CD8-positive, alpha-beta memory T cell (primary cell): Measurements from ENCODE around the gene RPL23. TPM values are rescaled to one million over a fixed set of nuclear protein-coding genes. Genes with fewer than 3 reads are reported as not detected.

Experiments used
- CTCF ChIA-PET: fragments of 350-600 bp; sonication (Branson Sonifier 250); formaldehyde crosslinking; loops from one replicate; lab custom pipeline; 2021; ENCODE audit warnings: antibody characterized with exemption; lab: Charles Lee
- POLR2A ChIA-PET: fragments of 350-600 bp; sonication (Branson Sonifier 250); formaldehyde crosslinking; loops from one replicate; lab custom pipeline; 2021; ENCODE audit warnings: antibody characterized with exemption; lab: Charles Lee
- DNase-seq, 5 donors: peaks; one replicate each; pipeline versions ENCODE4 v3.0.0 to v3.0.0-alpha.2; 2020 to 2022; ENCODE audit warnings: mixed read lengths in 1 of 5
- H3K27ac ChIP-seq: one replicate; pipeline ENCODE4 v1.7.0; 2013; ENCODE audit warnings: low read depth, mild to moderate bottlenecking, low read length, moderate library complexity
- H3K27me3 ChIP-seq: 2 replicates; pipeline ENCODE4 v1.7.0; 2013; ENCODE audit warnings: low read length, mild to moderate bottlenecking; ENCODE audit not compliant: insufficient read depth, poor library complexity, severe bottlenecking
- H3K36me3 ChIP-seq: 2 replicates; pipeline ENCODE4 v1.7.0; 2013; ENCODE audit warnings: mild to moderate bottlenecking, low read length, moderate library complexity; ENCODE audit not compliant: insufficient read depth
- H3K4me1 ChIP-seq: 2 replicates; pipeline ENCODE4 v1.7.0; 2013; ENCODE audit warnings: mild to moderate bottlenecking, low read length, moderate library complexity; ENCODE audit not compliant: insufficient read depth
- H3K4me3 ChIP-seq: 2 replicates; pipeline ENCODE4 v1.7.0; 2013; ENCODE audit warnings: mild to moderate bottlenecking, low read length
- H3K9me3 ChIP-seq: 2 replicates; pipeline ENCODE4 v1.7.0; 2013; ENCODE audit warnings: mild to moderate bottlenecking, low read length
- H3K27ac Mint-ChIP-seq, 8 donors: one replicate each; pipeline ENCODE4 v1.8.0; 2020 to 2021; ENCODE audit warnings: mixed read lengths in 8 of 8, mild to moderate bottlenecking in 6 of 8, inconsistent platforms in 3 of 8, moderate library complexity in 3 of 8
- H3K27me3 Mint-ChIP-seq, 2 donors: one replicate each; pipeline ENCODE4 v1.8.0; 2020 to 2021; ENCODE audit warnings: mixed read lengths in 2 of 2, mild to moderate bottlenecking in 1 of 2, moderate library complexity in 1 of 2
- H3K36me3 Mint-ChIP-seq, 3 donors: one replicate each; pipeline ENCODE4 v1.8.0; 2020 to 2021; ENCODE audit warnings: mixed read lengths in 3 of 3, inconsistent platforms in 1 of 3, mild to moderate bottlenecking in 1 of 3
- H3K4me1 Mint-ChIP-seq, 3 donors: one replicate each; pipeline ENCODE4 v1.8.0; 2020 to 2021; ENCODE audit warnings: mixed read lengths in 3 of 3, inconsistent platforms in 1 of 3, mild to moderate bottlenecking in 1 of 3
- H3K4me3 Mint-ChIP-seq, 7 donors: one replicate each; pipeline ENCODE4 v1.8.0; 2020 to 2021; ENCODE audit warnings: mixed read lengths in 7 of 7, mild to moderate bottlenecking in 6 of 7, moderate library complexity in 4 of 7, inconsistent platforms in 2 of 7
- H3K9me3 Mint-ChIP-seq, 5 donors: one replicate each; pipeline ENCODE4 v1.8.0; 2020 to 2022; ENCODE audit warnings: mixed read lengths in 5 of 5, mild to moderate bottlenecking in 3 of 5, moderate library complexity in 2 of 5, inconsistent platforms in 1 of 5
- polyA plus RNA-seq: library from polyadenylated mRNA; unstranded; fragments of 300-500 nt; fragmentation: Illumina TruSeq; gene quantifications from one replicate; pipeline ENCODE4 v1.2.3, GENCODE V29; 2021
- total RNA-seq, 2 experiments: library from RNA; stranded (reverse); gene quantifications; one replicate each; pipeline ENCODE4 v1.2.3, GENCODE V29; 2021

The RPL23 gene
- total RNA-seq (1,000 to 10,000 TPM; 1,857 to 1,911 TPM), polyA plus RNA-seq (1,010 TPM)

DNA sequence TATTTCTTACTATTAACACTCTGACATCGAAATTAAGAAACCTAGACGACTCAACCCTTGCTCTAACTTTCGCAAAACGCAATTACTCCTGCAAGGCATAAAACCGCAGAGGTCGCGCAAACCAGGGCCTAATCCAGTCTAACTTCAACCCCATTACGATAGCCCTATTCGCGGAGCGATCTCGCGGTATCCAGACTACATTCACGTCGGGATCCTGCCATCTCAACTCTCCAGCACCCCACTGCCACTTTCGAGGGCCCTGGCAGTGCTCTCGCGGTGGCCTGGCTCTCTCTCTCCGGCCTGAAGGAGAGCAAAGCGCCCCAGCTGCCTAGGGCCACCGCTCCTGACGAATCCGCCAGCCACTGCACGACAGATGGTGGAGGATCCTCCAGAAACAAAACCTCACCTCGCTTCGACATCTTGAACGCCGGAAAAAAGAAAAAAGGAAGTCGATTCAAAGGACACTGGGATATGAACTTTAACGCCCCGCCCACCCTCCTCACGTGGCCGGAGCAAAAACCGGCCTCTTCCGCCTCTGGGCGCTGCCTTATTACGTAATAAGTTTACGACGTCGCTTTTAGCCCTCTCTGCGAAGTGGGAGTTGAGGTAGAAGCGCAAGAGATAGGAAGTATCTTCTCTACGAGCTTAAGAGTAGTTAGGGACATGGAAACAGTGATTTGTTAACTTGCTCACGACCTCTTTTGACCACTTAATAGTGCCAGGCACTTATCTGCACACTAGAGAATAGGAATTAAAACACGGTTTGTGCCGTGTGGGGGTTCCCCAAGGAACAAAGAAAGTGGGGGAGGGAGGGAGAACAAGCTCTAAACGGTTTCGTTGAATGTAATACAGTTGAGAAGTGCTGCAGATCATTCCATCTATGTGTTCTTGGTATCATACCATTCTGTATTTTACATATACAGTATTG, at the start of gene RPL23:
Gene RPL23 (minus strand): TSS at position 430 of the 928 bp plus-strand sequence. CDS start 11 bp downstream, at position 419.
- Mint-ChIP-seq H3K36me3 (peaks cover 0 to 50% (median 20%) of the 10 kb centered on the region in 3 donors), H3K27me3 (no peaks in the 10 kb centered on the region), H3K4me1 (peaks cover 41 to 46% (median 42%) of the 10 kb centered on the region in 3 donors), H3K27ac (peak within 1 kb of the TSS; percentile 96 to 100 (median 99)), H3K9me3 (no peaks in the 10 kb centered on the region), H3K4me3 (peak within 1 kb of the TSS; percentile 88 to 97 (median 92))
- H3K4me1 ChIP-seq, result peaks cover 36% of the 10 kb centered on the region
- H3K36me3 ChIP-seq, result peaks cover 29% of the 10 kb centered on the region
- DNase-seq, result peak; percentile 82 to 93 (median 90)
- H3K9me3 ChIP-seq, result no peaks in the 10 kb centered on the region
- H3K27me3 ChIP-seq, result no peaks in the 10 kb centered on the region
- peak within 1 kb of the TSS; percentile 94 for H3K27ac ChIP-seq
- POLR2A ChIA-PET, result interaction anchor here (0.6 to 3.5 kb wide), 21 partner anchors 9 to 311 kb away, joined by 3 to 57 read pairs (median 5); partner anchors contain the start of genes CWC25, FBXO47, LASP1 and PIP4K2B
- CTCF ChIA-PET, result interaction anchor here (0.6 to 3.1 kb wide), 12 partner anchors 14 to 399 kb away, joined by 3 to 19 read pairs (median 3); partner anchors contain the start of gene LASP1
- H3K4me3 ChIP-seq, result peak within 1 kb of the TSS; percentile 90

GRCh38 chr17:38900978-38901656, 47.6 kb upstream of the RPL23 start:
- Histone ChIP-seq H3K4me3 (no peak overlapping the region), H3K36me3 (peaks cover 22% of the 10 kb centered on the region), H3K4me1 (peaks cover 72% of the 10 kb centered on the region), H3K9me3 (no peaks in the 10 kb centered on the region), H3K27me3 (no peaks in the 10 kb centered on the region), H3K27ac (no peak overlapping the region)
- peak overlapping the region; percentile 63 to 90 (median 78) for H3K4me3 Mint-ChIP-seq
- ChIA-PET CTCF (interaction anchor here (0.8 to 7.3 kb wide), 10 partner anchors 10 to 344 kb away, joined by 3 to 73 read pairs (median 4); partner anchors contain the start of genes LASP1, LASP1NB and RPL23), POLR2A (interaction anchor here (0.6 to 5.0 kb wide), 5 partner anchors 16 to 47 kb away, joined by 3 to 49 read pairs (median 7); partner anchors contain the start of genes LASP1 and RPL23)
- no peaks in the 10 kb centered on the region for H3K27me3 Mint-ChIP-seq
- no peaks in the 10 kb centered on the region for H3K9me3 Mint-ChIP-seq
- peak in 4 of 5 donors; percentile 51 to 85 (median 64) for DNase-seq
- H3K4me1 Mint-ChIP-seq, result peaks cover 72 to 87% (median 82%) of the 10 kb centered on the region in 3 donors
- peak overlapping the region; percentile 78 to 98 (median 95) for H3K27ac Mint-ChIP-seq
- H3K36me3 Mint-ChIP-seq, result peaks cover 0 to 61% (median 12%) of the 10 kb centered on the region in 3 donors

GRCh38 chr17:38899421-38899820, 45.9 kb upstream of the RPL23 start:
- peak overlapping the region; percentile 51 to 92 (median 77) for H3K4me3 Mint-ChIP-seq
- H3K4me1 Mint-ChIP-seq, result peaks cover 70 to 80% (median 76%) of the 10 kb centered on the region in 3 donors
- CTCF ChIA-PET, result interaction anchor here (0.7 to 7.3 kb wide), 9 partner anchors 8 to 275 kb away, joined by 3 to 73 read pairs (median 5); partner anchors contain the start of genes LASP1, LASP1NB and RPL23
- H3K27me3 Mint-ChIP-seq, result no peaks in the 10 kb centered on the region
- Histone ChIP-seq H3K9me3 (no peaks in the 10 kb centered on the region), H3K36me3 (peaks cover 23% of the 10 kb centered on the region), H3K27ac (peak overlapping the region; percentile 66), H3K4me3 (peak overlapping the region; percentile 60), H3K27me3 (no peaks in the 10 kb centered on the region), H3K4me1 (peaks cover 79% of the 10 kb centered on the region)
- DNase-seq, result no peak
- peaks cover 0 to 53% (median 7%) of the 10 kb centered on the region in 3 donors for H3K36me3 Mint-ChIP-seq
- POLR2A ChIA-PET, result interaction anchor here (0.5 to 5.0 kb wide), 7 partner anchors 8 to 705 kb away, joined by 3 to 49 read pairs (median 4); partner anchors contain the start of gene LASP1
- H3K27ac Mint-ChIP-seq, result peak overlapping the region; percentile 93 to 99 (median 96)
- no peaks in the 10 kb centered on the region for H3K9me3 Mint-ChIP-seq

- Histone ChIP-seq H3K36me3 (peaks cover 27% of the 10 kb centered on the region), H3K4me1 (peaks cover 84% of the 10 kb centered on the region), H3K27me3 (no peaks in the 10 kb centered on the region), H3K9me3 (no peaks in the 10 kb centered on the region), H3K27ac (peak overlapping the region; percentile 66), H3K4me3 (peak overlapping the region; percentile 60)
- peak; percentile 73 to 92 (median 84) for DNase-seq
- peak overlapping the region; percentile 51 to 92 (median 77) for H3K4me3 Mint-ChIP-seq
- ChIA-PET CTCF (interaction anchor here (0.7 to 7.3 kb wide), 11 partner anchors 8 to 276 kb away, joined by 3 to 73 read pairs (median 5); partner anchors contain the start of genes LASP1, LASP1NB and RPL23), POLR2A (interaction anchor here (0.5 to 5.0 kb wide), 10 partner anchors 9 to 706 kb away, joined by 3 to 49 read pairs (median 4); partner anchors contain the start of genes LASP1, RPL19 and RPL23)
- no peaks in the 10 kb centered on the region for H3K27me3 Mint-ChIP-seq
- peak overlapping the region; percentile 93 to 99 (median 96) for H3K27ac Mint-ChIP-seq
- peaks cover 72 to 81% (median 78%) of the 10 kb centered on the region in 3 donors for H3K4me1 Mint-ChIP-seq
- H3K36me3 Mint-ChIP-seq, result peaks cover 0 to 54% (median 7%) of the 10 kb centered on the region in 3 donors
- H3K9me3 Mint-ChIP-seq, result no peaks in the 10 kb centered on the region
Measured at GRCh38 chr17:38898812-38899348, 45.4 kb upstream of the RPL23 start.

DNA sequence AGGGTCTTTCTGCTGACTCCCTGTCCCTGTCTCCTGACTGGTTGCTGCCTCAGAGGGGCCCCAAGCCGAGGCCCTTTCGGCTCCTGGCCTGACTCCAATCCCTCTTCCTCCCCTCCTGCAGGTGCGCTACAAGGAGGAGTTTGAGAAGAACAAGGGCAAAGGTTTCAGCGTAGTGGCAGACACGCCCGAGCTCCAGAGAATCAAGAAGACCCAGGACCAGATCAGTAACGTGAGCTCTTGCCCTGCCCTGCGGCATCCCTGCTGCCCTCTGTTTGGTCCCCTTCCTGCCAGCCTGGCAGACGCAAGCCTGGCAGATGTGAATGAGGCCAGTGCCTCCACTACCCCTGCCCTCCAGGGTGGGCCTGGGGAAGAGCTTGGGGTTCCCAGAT, 44.8 kb upstream of the RPL23 start:
- H3K4me1 ChIP-seq, result peaks cover 86% of the 10 kb centered on the region
- peak overlapping the region; percentile 51 to 92 (median 77) for H3K4me3 Mint-ChIP-seq
- DNase-seq, result peak in 1 of 5 donors; percentile 51
- H3K27ac Mint-ChIP-seq, result peak overlapping the region; percentile 93 to 99 (median 96)
- no peaks in the 10 kb centered on the region for H3K27me3 Mint-ChIP-seq
- H3K27ac ChIP-seq, result peak overlapping the region; percentile 66
- CTCF ChIA-PET, result interaction anchor here (1.0 to 7.3 kb wide), 10 partner anchors 13 to 277 kb away, joined by 3 to 73 read pairs (median 6); partner anchors contain the start of genes LASP1 and LASP1NB
- no peaks in the 10 kb centered on the region for H3K9me3 ChIP-seq
- H3K27me3 ChIP-seq, result no peaks in the 10 kb centered on the region
- POLR2A ChIA-PET, result interaction anchor here (0.6 to 5.0 kb wide), 14 partner anchors 9 to 302 kb away, joined by 3 to 49 read pairs (median 3); partner anchors contain the start of genes LASP1, RPL19 and RPL23
- H3K9me3 Mint-ChIP-seq, result no peaks in the 10 kb centered on the region
- peaks cover 0 to 51% (median 7%) of the 10 kb centered on the region in 3 donors for H3K36me3 Mint-ChIP-seq
- H3K4me1 Mint-ChIP-seq, result peaks cover 73 to 81% (median 78%) of the 10 kb centered on the region in 3 donors
- H3K4me3 ChIP-seq, result peak overlapping the region; percentile 60
- H3K36me3 ChIP-seq, result peaks cover 21% of the 10 kb centered on the region

DNA sequence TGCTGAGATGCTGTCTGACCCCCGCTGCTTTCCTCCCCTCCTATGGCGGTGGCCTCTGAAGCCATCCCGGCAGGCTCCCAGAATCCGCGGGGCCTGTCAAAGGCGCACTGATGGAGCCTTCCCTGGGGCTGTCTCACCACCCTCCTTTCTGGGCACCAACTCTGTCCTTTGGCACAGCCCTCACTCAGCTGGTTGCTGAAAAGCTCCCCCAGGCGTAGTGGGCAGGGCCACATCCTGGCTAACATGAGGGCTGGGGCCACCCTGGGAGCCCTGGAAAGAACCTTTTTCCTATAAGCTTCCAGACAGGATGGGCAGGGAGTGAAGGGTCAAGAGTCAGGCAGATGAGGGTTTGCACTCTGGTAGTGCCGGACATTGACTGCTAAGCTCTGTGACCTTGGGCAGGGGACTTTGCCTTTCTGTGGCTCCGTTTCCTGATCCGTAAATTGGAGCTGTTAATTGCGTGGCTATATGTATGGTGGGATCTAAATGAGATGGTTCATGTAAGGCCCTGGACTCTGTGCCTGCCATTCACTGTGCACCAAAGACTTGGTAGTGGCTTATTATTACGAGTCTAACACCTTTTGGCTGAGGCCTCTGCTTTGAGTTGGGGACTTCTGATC, 44.3 kb upstream of the RPL23 start:
- peaks cover 0 to 50% (median 4%) of the 10 kb centered on the region in 3 donors for H3K36me3 Mint-ChIP-seq
- POLR2A ChIA-PET, result interaction anchor here (0.6 to 5.0 kb wide), 12 partner anchors 10 to 267 kb away, joined by 3 to 49 read pairs (median 4); partner anchors contain the start of genes LASP1 and RPL23
- peak overlapping the region; percentile 93 to 99 (median 96) for H3K27ac Mint-ChIP-seq
- H3K4me3 ChIP-seq, result peak overlapping the region; percentile 60
- no peaks in the 10 kb centered on the region for H3K27me3 Mint-ChIP-seq
- peaks cover 73 to 81% (median 78%) of the 10 kb centered on the region in 3 donors for H3K4me1 Mint-ChIP-seq
- H3K9me3 ChIP-seq, result no peaks in the 10 kb centered on the region
- no peaks in the 10 kb centered on the region for H3K27me3 ChIP-seq
- DNase-seq, result no peak
- CTCF ChIA-PET, result interaction anchor here (0.6 to 7.3 kb wide), 11 partner anchors 13 to 277 kb away, joined by 3 to 73 read pairs (median 5); partner anchors contain the start of genes LASP1 and LASP1NB
- peaks cover 17% of the 10 kb centered on the region for H3K36me3 ChIP-seq
- peak overlapping the region; percentile 66 for H3K27ac ChIP-seq
- peak overlapping the region; percentile 51 to 92 (median 77) for H3K4me3 Mint-ChIP-seq
- peaks cover 86% of the 10 kb centered on the region for H3K4me1 ChIP-seq
- H3K9me3 Mint-ChIP-seq, result no peaks in the 10 kb centered on the region
